Measurements from ENCODE around the gene ZFYVE9. TPM values are rescaled to one million over a fixed set of nuclear protein-coding genes. Genes with fewer than 3 reads are reported as not detected.

ZFYVE9 gene
- total RNA-seq, 2 donors from 2014 or later: 15.8 to 18.5 TPM

DNA sequence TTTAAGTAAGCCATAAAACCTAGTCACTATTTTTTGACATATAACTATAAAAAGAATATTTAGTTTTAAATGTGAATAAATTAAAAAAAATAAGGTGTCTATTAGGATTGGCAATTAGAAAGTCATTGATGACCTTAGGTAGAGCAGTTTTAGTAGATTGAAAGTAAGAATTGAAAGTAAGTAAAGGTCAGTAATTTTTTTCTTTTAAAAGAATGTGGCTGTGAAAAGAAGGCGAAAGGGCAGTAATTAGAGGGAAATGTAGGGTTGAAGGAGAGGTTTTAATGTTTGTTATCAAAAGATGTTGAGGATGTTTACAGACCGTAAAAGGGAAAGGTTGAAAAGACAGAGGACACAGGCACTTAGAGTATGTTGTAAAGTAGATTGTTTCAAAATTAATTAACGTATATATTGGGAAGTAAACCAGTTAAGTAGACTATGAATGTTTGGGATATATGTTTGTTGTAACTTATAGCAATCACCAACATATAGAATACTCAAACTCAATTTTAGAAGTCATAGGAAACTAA is 41.0 kb downstream of the ZFYVE9 start:
- Histone ChIP-seq H3K9me3 (no peaks in the 10 kb centered on the region), H3K36me3 (no peaks in the 10 kb centered on the region), H3K27ac (no peak overlapping the region), H3K4me1 (peaks cover 0 to 9% of the 10 kb centered on the region in 2 donors), H3K27me3 (no peaks in the 10 kb centered on the region), H3K4me3 (no peak overlapping the region)
- TF ChIP-seq CTCF (IDR thresholded peaks at IDR 0.05): no peak
- no peak for DNase-seq (ENCODE audit: low spot score)

DNA sequence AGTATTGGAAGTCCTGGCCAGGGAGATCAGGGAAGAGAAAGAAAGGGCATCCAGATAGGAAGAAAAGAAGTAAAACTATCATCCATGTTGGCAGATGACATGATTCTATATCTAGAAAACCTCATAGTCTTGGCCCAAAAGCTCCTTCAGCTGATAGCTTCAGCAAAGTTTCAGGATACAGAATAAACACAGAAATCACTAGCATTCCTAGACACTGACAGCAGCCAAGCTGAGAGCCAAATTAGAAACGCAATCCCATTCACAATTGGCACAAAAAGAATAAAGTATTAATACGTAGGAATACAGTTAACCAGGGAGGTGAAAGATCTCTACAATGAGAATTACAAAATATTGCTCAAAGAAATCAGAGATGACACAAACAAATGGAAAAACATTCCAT is 44.6 kb downstream of the ZFYVE9 start:
- Histone ChIP-seq H3K27me3 (no peaks in the 10 kb centered on the region), H3K4me1 (peaks cover 0 to 20% of the 10 kb centered on the region in 2 donors), H3K36me3 (no peaks in the 10 kb centered on the region), H3K27ac (no peak overlapping the region), H3K9me3 (no peaks in the 10 kb centered on the region), H3K4me3 (no peak overlapping the region)
- DNase-seq (ENCODE audit: low spot score): no peak
- no peak for TF ChIP-seq CTCF (IDR thresholded peaks at IDR 0.05)

DNA sequence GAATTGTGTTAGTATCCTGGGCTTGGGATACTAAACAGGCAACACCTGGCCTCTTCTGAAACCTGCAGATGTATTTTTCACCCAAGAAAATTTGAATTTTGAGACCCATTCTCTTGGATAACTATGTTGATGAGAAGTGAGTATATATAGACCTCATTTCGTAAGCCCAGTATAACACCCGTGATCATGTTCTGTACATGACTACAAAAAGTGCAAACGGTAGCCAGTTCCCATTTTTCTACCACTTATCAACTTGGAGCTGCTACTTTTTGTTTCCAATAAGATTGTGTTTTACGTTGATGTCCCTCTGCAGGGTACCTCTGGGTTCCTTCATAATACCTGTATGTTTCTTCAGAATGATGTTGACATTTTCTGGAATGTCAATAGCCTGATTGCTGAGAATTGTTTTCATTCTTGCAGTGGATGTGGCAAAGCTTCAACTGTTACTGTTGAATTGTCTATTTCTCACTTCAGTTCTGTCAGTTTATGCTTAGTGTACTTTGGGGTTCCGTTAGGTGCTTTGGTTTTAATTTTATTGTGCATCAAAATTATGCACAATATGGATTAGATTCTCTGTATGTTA is 48.1 kb downstream of the ZFYVE9 start:
- no peak for TF ChIP-seq CTCF (IDR thresholded peaks at IDR 0.05)
- Histone ChIP-seq H3K9me3 (no peaks in the 10 kb centered on the region), H3K4me3 (no peak overlapping the region), H3K27me3 (no peaks in the 10 kb centered on the region), H3K27ac (no peak overlapping the region), H3K4me1 (peaks cover 0 to 16% of the 10 kb centered on the region in 2 donors), H3K36me3 (no peaks in the 10 kb centered on the region)
- no peak for DNase-seq (ENCODE audit: low spot score)

DNA sequence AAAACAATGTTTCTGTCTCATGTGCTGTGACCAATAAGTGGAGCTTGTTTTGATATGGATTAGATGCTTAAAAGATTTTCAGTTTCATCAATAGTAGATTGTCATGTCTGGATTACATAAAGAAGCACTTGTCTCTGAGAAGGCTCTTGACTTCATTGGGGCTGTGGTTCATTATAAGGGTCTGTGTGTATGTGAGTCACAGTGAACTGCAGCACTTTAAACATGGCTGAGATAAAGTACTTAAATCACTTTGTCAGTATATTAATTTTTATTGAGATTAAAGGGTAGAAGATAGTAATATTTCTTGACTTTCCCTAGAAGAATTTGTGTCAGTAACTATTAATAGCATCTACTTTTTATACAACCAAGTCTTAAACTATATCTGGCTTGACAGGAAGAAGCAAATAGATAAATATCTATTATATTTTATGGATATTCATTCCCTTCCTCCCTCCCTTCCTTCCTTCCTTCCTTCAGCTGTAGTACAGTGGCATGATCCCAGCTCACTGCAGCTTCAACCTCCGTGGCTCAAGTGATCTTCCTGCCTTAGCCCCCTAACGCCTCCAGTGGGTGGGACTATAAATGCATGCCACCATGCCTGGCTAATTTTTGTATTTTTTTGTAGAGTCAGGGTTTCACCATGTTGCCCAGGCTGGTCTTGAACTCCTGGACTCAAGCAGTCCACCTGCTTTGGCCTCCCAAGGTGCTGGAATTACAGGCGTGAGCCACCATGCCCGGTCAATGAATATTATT is 48.8 kb downstream of the ZFYVE9 start:
- H3K9me3 ChIP-seq: no peaks in the 10 kb centered on the region
- H3K4me3 ChIP-seq: no peak overlapping the region
- TF ChIP-seq CTCF (IDR thresholded peaks at IDR 0.05): no peak
- H3K36me3 ChIP-seq: no peaks in the 10 kb centered on the region
- H3K27me3 ChIP-seq: no peaks in the 10 kb centered on the region
- H3K4me1 ChIP-seq: peaks cover 0 to 16% of the 10 kb centered on the region in 2 donors
- no peak for DNase-seq (ENCODE audit: low spot score)
- no peak overlapping the region for H3K27ac ChIP-seq

- no peak for TF ChIP-seq CTCF (IDR thresholded peaks at IDR 0.05)
- no peaks in the 10 kb centered on the region for H3K9me3 ChIP-seq
- H3K36me3 ChIP-seq: no peaks in the 10 kb centered on the region
- no peak overlapping the region for H3K27ac ChIP-seq
- H3K27me3 ChIP-seq: no peaks in the 10 kb centered on the region
- no peak for DNase-seq (ENCODE audit: low spot score)
- H3K4me1 ChIP-seq: peaks cover 0 to 12% of the 10 kb centered on the region in 2 donors
- H3K4me3 ChIP-seq: no peak overlapping the region
Measured at GRCh38 chr1:52191395-52191965, 49.6 kb downstream of the ZFYVE9 start.
